Gastroesophageal sphincter (tissue), 4 donors: Measurements from ENCODE around the gene HS1BP3. TPM values are rescaled to one million over a fixed set of nuclear protein-coding genes. Genes with fewer than 3 reads are reported as not detected.

Experiments used
- ATAC-seq: fragments of 150-250 bp; one replicate; pipeline ENCODE4 v1.9.1; 2016; ENCODE audit warnings: mild to moderate bottlenecking, moderate library complexity
- H3K27ac ChIP-seq, 4 donors: fragments of 200-600 bp; sonication (generic) in 3 of 4; 1 replicate in 3 of 4; 2 replicates in 1 of 4; pipeline ENCODE4 v1.5.1; 2016 to 2019
- H3K27me3 ChIP-seq: fragments of 200-600 bp; sonication (generic); one replicate; pipeline ENCODE4 v1.5.1; 2019
- H3K36me3 ChIP-seq, 2 donors: fragments of 200-600 bp; sonication (generic); one replicate each; pipeline ENCODE4 v1.5.1; 2019; ENCODE audit warnings: control low read depth in 1 of 2
- H3K4me1 ChIP-seq, 3 donors: fragments of 200-600 bp; sonication (generic); 1 replicate in 2 of 3; 2 replicates in 1 of 3; pipeline ENCODE4 v1.5.1; 2016 to 2019; ENCODE audit warnings: control low read depth in 2 of 3
- H3K4me3 ChIP-seq, 2 donors: fragments of 200-600 bp; sonication (generic); one replicate each; pipeline ENCODE4 v1.5.1; 2019; ENCODE audit warnings: mild to moderate bottlenecking in 1 of 2, moderate library complexity in 1 of 2
- H3K9me3 ChIP-seq, 3 donors: fragments of 200-600 bp; sonication (generic); one replicate each; pipeline ENCODE4 v1.5.1; 2017 to 2019; ENCODE audit warnings: control low read depth in 2 of 3
- EP300 ChIP-seq: sonication (generic); formaldehyde crosslinking; IDR thresholded peaks from one replicate; pipeline ENCODE4 v1.6.1; 2017; ENCODE audit warnings: antibody characterized with exemption, mild to moderate bottlenecking
- POLR2A ChIP-seq, 2 donors: fragments of 450-650 bp; IDR thresholded peaks; one replicate each; pipeline ENCODE4 v1.6.1; 2017; ENCODE audit warnings: antibody characterized with exemption in 2 of 2, mild to moderate bottlenecking in 2 of 2, moderate library complexity in 1 of 2
- POLR2AphosphoS5 ChIP-seq: sonication (generic); formaldehyde crosslinking; IDR thresholded peaks from one replicate; pipeline ENCODE4 v1.6.1; 2017; ENCODE audit warnings: antibody characterized with exemption
- WGBS, 2 donors: methylation state at CpG; one replicate each; pipeline ENCODE4 v1.1.5; 2018; ENCODE audit warnings: low coverage in 1 of 2; 5-methylcytosine and 5-hydroxymethylcytosine counted together
- total RNA-seq, 4 donors: library from RNA; depleted of rRNA; stranded (reverse); fragments of >200 nt; gene quantifications; one replicate each; pipeline ENCODE4 v1.1.0, GENCODE V29; 2016
- TF ChIP-seq, protein P1 (sequence below), 4 experiments: fragments of 200-600 bp in 2 of 4; fragments of 450-650 bp in 2 of 4; sonication (generic) in 1 of 4; IDR thresholded peaks; one replicate each; pipeline ENCODE4 v1.5.1; 2017 to 2019; ENCODE audit warnings: antibody characterized with exemption in 4 of 4, mild to moderate bottlenecking in 2 of 4, moderate library complexity in 2 of 4

The HS1BP3 gene
- total RNA-seq, 4 donors from 2014 or later, result 42.8 to 89.1 (median 61.4) TPM

DNA sequence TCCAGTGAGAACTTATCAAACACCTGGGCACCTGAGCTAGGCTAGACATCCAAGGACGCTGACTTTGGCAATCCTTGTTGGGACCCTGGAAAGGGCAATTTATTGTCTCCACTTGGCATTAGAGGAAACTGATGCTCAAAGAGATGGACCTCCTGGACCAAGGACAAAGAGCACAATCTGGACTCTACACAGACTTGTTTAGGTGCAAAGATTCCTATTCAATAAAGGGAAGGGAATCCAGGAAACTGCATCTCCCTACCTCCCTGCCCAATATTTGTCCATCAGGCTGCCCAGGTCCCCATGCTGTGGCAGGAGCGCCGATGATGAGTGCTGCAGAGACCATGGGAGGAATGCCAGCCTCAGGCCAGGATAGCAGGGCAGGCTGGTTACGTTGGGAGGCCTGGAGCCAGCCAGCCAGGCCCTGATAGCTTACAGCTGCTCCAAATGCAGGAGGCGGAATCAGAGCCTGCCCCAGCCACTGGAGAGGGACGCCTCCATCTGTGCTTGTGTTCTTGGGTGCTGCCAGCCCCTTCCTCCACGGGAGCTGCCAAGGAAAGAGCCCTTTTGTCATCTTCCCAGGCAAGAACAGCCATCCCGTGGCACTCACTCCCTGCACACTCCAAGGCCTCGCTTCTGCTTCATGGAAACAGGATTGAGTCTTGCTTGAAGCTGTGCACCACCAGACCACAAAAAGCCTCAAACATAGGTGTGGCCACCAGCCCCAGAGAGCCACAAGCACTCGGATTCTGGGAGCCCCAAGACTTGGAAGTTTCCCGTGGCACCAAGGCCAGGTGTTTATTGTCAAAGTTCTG is 60.0 kb downstream of the HS1BP3 start:
- no peak for TF ChIP-seq EP300
- no peak for TF ChIP-seq POLR2A (IDR thresholded peaks at IDR 0.05)
- TF ChIP-seq POLR2AphosphoS5, result no peak
- TF ChIP-seq, protein P1, sequence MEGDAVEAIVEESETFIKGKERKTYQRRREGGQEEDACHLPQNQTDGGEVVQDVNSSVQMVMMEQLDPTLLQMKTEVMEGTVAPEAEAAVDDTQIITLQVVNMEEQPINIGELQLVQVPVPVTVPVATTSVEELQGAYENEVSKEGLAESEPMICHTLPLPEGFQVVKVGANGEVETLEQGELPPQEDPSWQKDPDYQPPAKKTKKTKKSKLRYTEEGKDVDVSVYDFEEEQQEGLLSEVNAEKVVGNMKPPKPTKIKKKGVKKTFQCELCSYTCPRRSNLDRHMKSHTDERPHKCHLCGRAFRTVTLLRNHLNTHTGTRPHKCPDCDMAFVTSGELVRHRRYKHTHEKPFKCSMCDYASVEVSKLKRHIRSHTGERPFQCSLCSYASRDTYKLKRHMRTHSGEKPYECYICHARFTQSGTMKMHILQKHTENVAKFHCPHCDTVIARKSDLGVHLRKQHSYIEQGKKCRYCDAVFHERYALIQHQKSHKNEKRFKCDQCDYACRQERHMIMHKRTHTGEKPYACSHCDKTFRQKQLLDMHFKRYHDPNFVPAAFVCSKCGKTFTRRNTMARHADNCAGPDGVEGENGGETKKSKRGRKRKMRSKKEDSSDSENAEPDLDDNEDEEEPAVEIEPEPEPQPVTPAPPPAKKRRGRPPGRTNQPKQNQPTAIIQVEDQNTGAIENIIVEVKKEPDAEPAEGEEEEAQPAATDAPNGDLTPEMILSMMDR (IDR thresholded peaks at IDR 0.05), result no peak
- peaks cover 0 to 61% (median 13%) of the 10 kb centered on the region in 3 donors for H3K4me1 ChIP-seq
- no peak for ATAC-seq
- H3K27me3 ChIP-seq, result no peaks in the 10 kb centered on the region
- peak overlapping the region in 1 of 4 donors; percentile 37 for H3K27ac ChIP-seq
- no peaks in the 10 kb centered on the region for H3K9me3 ChIP-seq
- 70% methylated on average over 2 of the region's 11 CpGs; no CpG with 5 or more reads in 1 of the 2 donors for WGBS, 2 donors
- no peak overlapping the region for H3K4me3 ChIP-seq
- no peaks in the 10 kb centered on the region for H3K36me3 ChIP-seq

DNA sequence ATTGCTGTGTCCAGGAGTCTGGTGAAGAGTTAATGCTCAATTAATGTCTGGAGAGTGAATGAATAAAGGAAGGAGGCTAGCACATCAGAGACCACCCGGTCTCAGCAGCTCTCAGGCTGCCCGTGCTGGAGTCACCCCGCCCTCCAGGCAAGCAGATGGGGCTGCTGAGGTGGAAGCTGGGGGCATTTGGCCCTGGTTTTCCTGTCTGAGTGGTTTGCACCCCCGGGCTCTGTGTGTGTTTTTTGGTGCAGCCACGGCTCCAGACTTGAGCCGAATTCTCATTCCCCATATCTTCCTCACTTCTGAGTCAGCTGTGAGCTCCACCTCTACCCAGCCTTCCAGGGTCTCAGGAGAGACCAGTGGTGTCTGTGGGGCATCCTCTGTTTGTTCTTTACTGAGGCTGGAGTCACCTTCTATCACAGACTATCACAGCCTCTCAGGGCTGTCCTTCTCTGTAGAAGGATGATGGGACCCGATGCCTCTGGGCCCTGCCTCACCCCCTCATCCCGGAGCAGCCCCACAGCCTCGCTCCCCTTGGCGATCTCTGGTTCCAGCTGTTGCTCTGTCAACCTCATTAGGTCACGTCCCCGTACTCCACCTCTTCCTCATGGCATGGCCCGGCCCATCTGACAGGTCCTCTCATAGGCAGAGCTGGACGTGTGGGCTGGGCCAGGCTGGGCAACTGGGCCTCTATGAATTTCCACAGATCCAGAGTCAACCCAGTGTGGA is 60.8 kb downstream of the HS1BP3 start:
- Histone ChIP-seq H3K4me3 (no peak overlapping the region), H3K27ac (no peak overlapping the region), H3K27me3 (no peaks in the 10 kb centered on the region), H3K36me3 (no peaks in the 10 kb centered on the region), H3K9me3 (no peaks in the 10 kb centered on the region), H3K4me1 (peaks cover 0 to 61% (median 17%) of the 10 kb centered on the region in 3 donors)
- no peak for ATAC-seq
- TF ChIP-seq POLR2AphosphoS5 (no peak), EP300 (no peak), POLR2A (IDR thresholded peaks at IDR 0.05) (no peak)
- TF ChIP-seq, protein P1 (IDR thresholded peaks at IDR 0.05), result no peak
- 77 to 83% methylated on average over 5 to 9 of the region's 14 CpGs for WGBS, 2 donors

DNA sequence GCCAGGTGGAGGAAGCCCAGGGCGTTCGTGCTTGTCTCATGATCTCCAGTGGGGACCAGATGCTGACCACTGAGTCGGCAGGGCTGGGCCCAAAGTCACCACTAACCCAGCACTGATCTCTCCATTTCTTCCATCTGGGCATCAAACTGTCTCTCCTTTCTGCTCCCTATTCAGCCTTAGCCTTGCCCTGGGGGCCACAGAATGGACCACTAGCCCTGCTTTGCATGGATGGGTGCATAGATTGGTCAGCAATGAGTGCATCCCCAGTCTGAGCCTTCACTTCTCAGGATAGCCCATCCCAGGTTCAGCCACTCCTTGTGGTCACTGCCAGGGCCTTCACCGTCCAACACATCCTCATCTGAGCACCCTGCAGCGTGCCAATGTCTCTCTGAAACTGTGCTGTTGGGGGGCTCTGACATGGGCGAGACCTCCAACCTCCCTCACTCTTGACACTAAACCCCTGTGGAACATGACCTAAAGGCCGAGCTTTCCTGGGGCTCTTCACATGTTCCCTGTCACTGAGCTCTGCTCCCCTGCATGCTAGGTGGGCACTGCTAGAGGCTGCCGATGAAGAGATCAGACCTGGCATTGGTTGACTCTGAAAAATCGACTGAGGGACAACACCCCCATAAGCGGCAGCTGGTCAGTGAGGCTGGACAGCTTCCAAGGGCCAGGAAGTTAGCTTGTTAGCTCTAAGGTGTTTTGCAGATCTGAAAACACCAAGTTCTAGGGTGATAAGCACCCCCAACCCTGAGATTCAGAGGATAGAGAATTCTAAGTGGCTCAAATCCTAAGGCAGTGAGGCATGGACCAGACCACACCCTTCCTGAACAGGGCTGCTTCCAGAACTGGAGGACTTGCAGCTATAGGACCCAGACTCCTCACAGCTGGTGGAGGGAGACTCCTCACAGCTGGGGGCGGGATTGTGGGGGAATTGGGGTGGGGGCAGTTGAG is 61.7 kb downstream of the HS1BP3 start:
- TF ChIP-seq EP300 (no peak), POLR2AphosphoS5 (no peak), POLR2A (IDR thresholded peaks at IDR 0.05) (no peak)
- TF ChIP-seq, protein P1 (IDR thresholded peaks at IDR 0.05), result no peak
- no peak overlapping the region for H3K4me3 ChIP-seq
- no peaks in the 10 kb centered on the region for H3K36me3 ChIP-seq
- peaks cover 0 to 63% (median 26%) of the 10 kb centered on the region in 3 donors for H3K4me1 ChIP-seq
- H3K9me3 ChIP-seq, result no peaks in the 10 kb centered on the region
- 80 to 94% methylated on average over 1 to 3 of the region's 11 CpGs for WGBS, 2 donors
- H3K27me3 ChIP-seq, result no peaks in the 10 kb centered on the region
- no peak overlapping the region for H3K27ac ChIP-seq
- ATAC-seq, result no peak

DNA sequence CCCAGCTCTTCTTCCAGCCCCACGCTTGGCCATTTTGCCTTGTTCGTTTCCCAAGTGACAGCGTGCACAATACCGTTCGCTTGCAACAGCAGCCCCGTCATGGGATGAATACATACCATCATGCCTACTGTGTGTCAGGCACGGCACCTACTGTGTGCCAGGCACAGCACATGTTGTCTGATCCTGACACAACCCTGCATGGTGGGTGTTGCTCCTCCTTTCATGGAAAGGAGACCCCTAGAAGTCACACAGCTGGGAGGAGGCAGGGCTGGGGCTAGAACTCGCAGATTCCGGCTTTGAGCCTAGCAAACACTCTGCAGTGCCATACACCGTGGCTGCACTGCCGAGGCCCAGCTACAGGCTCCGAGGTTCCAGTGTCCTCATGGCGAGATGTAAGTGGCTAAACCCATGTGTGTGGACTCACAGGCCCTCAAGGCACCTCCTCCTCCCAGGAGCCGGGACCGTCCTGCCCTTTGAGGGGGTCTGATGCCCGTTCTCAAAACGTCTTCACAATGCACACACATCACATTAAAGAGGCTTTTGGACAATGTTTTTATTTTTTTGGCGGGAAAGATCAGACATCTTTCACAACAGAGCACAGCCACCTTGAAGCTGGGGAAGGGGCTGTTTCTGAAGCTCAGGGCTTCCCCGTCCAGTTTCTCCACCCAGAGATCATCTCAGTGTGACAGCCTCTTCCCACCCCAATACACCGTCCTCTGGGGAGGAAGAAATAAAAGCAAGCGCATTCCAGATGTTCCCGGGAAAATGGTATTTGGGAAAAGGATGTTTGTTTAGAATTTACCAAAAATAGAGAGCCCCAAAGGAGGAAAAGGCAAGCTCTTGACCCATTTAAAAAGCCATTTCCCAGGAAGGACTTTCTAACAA is 64.9 kb downstream of the HS1BP3 start:
- Histone ChIP-seq H3K4me1 (peaks cover 0 to 61% (median 27%) of the 10 kb centered on the region in 3 donors), H3K36me3 (no peaks in the 10 kb centered on the region), H3K27ac (peak overlapping the region in 3 of 4 donors; percentile 76 to 88 (median 84)), H3K9me3 (peaks cover 0 to 9% (median 0%) of the 10 kb centered on the region in 3 donors), H3K27me3 (no peaks in the 10 kb centered on the region), H3K4me3 (no peak overlapping the region)
- TF ChIP-seq, protein P1 (IDR thresholded peaks at IDR 0.05), result no peak
- TF ChIP-seq EP300 (no peak), POLR2A (IDR thresholded peaks at IDR 0.05) (no peak), POLR2AphosphoS5 (no peak)
- 66 to 72% methylated on average over 11 to 14 of the region's 22 CpGs for WGBS, 2 donors
- no peak for ATAC-seq
